CD4-positive, alpha-beta T cell treated with Interleukin-6 for 4 hours (primary cell): ENCODE data around the gene ABHD14A.
"Not testable (repeated sequence)": the region's sequence is repeated elsewhere in the genome, so short reads cannot be mapped to it uniquely, and the experiment has no call there.

Experiments used
- DNase-seq: peaks from one replicate; pipeline ENCODE4 v3.0.0-alpha.2; 2020; ENCODE audit warnings: mixed read lengths

Gene ABHD14A

GRCh38 chr3:51974277-51974962 is 444 bp upstream of the ABHD14A start:
- peak; percentile 24 for DNase-seq

- DNase-seq, result peak; percentile 49
Measured at GRCh38 chr3:51975852-51976549, 1.1 kb downstream of the ABHD14A start.

DNA sequence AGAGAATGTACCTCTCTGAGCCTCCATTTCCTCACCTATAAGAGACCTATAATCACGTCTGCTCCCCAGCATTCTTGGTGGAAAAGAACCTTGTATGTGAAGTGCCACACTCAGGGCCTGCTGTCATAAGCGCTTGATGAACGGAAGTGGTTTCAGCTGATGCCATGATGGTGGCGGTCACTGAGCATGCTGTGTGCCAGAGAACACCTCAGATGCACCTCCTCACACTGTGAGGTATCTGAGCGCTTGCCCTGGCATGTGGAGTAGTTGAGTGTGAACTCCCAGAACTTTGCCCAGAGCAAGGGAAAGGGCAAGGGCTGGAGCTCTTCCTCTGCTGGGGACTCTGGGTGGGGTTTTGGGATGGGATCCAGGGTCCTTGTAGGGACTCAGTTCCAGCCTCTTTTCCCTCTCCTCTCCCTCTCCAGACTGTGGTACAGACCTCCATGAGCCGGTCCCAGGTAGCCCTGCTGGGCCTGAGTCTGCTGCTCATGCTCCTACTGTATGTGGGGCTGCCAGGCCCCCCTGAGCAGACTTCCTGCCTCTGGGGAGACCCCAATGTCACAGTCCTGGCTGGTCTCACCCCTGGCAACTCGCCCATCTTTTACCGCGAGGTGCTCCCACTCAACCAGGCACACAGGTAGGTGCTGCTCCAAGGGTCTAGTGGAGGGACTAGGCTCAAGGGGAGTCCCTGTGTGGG is 2.7 kb downstream of the ABHD14A start:
- DNase-seq, result peak; percentile 46

- no peak for DNase-seq
Measured at GRCh38 chr3:51978143-51978502, 3.3 kb downstream of the ABHD14A start.

- no peak for DNase-seq
Measured at GRCh38 chr3:51980253-51980652, 5.4 kb downstream of the ABHD14A start.

DNA sequence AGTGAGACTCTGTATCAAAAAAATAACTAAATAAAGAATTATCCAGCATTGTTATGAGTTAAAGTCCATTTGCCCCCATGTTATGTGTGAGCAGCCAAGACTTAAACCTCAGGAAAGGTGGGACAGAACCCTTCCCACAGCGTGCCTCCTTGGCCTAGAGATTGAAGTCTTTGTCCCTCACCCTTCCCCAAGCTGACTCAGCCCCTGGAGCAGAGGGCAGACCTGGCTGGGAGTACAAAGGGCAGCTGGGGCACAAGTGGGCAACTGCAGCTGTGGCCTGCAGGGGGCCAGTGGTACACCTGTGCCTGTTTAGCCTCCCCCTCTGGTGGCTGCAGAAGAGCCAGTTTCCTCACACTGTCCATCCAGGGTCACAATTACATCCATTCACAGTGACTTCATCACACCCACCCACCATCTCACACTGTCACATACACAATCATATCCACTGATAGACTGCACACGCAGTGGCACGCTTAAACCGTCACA is 7.5 kb downstream of the ABHD14A start:
- DNase-seq, result peak; percentile 28

DNA sequence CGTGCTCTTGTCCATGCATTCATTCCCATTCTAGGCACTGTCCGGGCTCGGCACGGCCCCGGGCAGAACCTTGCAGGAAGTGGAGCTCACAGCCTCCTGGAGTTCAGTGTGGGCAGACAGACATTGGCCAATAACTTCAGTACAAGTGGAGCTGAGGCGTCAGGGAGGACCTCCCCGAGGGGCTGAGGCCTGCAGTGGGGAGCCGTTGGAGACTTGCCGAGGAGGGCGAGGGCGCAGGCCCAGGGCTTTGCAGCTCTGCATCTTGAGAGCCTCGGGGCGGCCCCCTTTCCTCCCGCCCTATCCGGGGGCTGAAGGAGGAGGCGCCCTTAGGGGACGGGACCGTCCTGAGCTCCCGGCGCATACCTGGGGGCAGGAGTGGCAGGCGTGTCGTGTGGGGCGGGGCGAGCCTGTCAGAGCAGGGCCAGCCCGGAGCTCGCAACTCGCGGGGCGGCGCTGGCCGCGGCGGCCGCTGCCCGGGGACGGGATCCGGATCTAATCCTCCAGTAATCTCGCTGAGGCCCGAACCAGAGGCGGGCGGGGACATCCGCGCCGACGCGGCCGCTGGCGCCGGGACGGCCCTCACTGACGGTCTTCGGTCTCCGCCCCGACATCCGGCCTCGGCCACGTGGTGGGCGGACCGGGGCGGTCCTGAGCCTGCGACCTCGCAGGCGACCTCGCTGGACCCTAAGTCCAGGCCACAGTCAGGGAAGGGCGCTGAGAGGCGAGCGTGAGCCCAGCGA is 8.1 kb downstream of the ABHD14A start, which contains the start of gene ACY1:
ACY1 (plus strand) TSS at position 698 of the 740 bp plus-strand sequence. CDS start 530 bp downstream, outside the sequence.
- peak; percentile 76 for DNase-seq

- DNase-seq, result no peak
Measured at GRCh38 chr3:51983578-51984268, 8.9 kb downstream of the ABHD14A start.

DNA sequence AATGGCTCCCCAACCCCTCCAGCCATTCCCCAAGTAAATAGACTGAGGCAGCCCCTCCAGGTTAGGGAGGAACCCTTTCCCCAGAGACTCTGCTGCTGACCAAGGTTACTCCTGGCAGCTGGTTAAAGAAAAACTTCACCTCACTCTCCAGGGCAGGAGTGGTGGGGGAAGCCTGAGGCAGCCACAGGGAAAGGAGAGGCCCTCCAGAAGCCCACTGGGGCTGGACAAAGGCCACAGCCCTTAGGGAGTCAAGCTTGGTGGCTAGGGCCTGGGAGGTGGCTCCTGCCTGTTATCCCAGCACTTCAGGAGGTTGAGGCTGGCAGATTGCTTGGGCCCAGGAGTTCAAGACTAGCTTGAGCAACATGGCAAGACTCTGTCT is 9.4 kb downstream of the ABHD14A start:
- no peak for DNase-seq

DNA sequence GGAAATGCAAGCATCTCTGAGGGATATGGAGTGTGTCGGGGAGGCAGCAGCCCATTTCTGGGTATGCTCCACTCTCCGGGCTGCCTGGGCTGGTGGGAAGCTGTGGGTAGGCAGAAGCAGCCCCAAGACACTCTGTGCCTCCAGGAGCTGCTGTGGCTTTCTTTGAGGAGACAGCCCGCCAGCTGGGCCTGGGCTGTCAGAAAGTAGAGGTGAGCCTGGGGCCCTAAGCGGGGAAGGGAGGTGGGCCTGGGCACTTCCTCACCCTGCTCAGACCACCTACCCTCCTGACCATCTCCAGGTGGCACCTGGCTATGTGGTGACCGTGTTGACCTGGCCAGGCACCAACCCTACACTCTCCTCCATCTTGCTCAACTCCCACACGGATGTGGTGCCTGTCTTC is 10.2 kb downstream of the ABHD14A start:
- DNase-seq, result no peak

- DNase-seq, result no peak
Measured at GRCh38 chr3:51986010-51986947, 11.4 kb downstream of the ABHD14A start.

DNA sequence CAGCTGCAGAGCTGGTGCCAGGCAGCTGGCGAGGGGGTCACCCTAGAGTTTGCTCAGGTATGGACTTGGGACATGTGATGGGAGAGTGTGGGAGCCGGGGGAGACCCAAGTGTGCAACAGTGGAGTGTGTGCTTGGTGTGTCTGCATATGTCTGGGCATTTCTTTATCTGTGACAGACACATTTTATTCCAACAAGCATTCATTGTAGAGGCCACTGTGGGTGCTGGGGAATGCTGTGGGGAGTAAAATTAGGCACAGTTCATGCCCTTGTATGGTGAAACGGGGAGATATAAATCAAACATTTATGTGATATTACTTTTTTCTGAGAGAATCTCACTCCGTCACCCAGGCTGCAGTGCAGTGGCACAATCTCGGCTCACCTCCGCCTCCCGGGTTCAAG is 12.7 kb downstream of the ABHD14A start:
- no peak for DNase-seq

DNA sequence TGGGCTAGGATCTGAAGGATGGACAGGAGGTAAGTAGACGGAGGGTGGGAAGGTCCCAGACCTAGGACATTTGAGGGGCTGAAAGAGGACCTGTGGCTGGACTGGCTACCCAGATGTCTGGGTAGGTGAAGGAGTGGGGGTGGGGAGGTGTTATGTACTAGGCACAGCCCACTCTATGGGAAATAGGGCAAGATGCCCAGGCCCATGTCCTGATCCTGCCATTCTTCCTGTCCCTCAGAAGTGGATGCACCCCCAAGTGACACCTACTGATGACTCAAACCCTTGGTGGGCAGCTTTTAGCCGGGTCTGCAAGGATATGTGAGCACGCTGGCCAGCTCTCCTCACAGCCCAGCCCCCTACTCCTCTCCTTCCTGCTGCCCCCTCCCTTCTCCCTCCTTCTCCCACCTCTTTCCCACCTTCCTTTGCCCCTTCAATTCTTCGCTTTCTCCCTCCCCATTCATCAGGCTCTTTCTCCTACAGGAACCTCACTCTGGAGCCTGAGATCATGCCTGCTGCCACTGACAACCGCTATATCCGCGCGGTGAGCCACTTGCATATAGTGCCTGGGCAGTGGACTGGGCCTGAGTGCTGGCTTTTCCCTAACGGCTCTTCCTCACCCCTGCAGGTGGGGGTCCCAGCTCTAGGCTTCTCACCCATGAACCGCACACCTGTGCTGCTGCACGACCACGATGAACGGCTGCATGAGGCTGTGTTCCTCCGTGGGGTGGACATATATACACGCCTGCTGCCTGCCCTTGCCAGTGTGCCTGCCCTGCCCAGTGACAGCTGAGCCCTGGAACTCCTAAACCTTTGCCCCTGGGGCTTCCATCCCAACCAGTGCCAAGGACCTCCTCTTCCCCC is 13.7 kb downstream of the ABHD14A start:
- no peak for DNase-seq

DNA sequence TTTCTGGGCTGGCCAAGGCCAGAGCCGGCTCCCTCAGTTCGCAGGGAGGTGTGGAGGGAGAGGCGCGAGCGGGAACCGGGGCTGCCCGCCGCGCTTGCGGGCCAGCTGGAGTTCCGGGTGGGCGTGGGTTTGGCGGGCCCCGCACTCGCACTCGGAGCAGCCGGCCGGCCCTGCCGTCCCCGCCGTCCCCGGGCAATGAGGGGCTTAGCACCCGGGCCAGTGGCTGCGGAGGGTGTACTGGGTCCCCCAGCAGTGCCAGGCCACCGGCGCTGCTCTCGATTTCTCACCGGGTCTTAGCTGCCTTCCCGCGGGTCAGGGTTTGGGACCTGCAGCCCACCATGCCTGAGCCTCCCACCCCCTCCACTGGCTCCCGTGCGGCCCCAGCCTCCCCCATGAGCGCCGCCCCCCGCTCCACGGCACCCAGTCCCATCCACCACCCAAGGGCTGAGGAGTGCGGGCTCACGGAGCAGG is 15.7 kb downstream of the ABHD14A start:
- DNase-seq, result not testable (repeated sequence)

- no peak for DNase-seq
Measured at GRCh38 chr3:51992017-51992682, 17.3 kb downstream of the ABHD14A start.

DNA sequence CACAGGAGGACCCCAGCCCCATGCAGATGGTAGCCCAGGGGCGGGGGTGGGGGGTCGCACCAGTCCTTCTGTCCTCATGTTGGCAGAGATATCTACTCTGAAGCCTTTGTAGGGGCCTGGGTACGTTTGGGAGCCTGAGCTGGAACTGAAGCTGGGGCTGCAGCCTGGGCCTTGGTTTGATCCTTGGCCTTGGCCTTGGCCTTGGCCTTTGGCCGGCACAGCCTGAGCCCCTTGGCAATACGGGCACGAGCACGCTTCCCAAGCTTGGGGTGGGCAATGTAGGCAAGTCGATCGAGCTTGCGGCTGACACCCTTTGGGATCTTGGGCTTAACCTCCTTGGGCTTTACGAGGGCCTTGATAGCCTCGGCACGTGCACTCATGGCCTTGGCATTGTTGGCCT is 18.8 kb downstream of the ABHD14A start:
- DNase-seq, result not testable (repeated sequence)

DNA sequence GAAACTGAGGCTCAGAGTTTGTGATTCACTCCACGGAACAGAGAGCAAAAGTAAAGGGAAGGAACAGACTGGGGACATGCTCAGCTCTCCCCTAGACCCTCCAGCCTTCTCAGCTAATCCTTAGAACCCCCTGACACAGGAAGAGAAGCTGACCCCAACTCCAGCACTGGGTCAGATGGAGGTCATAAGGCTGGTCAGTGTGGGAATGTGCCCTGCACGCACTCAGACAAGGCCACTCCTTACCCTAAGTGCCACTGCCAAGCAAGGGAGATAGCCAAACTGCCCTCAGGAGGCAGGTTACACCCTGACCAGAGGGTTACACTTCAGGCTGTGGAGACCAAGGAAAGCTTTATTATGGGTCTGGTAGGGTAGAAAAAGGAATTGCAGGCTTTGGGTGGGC is 19.7 kb downstream of the ABHD14A start:
- no peak for DNase-seq

GRCh38 chr3:51995346-51996163 is 20.7 kb downstream of the ABHD14A start, which contains the start of gene RPL29:
RPL29 (minus strand) TSS chr3:51995895; CDS start chr3:51995461, 434 bp downstream.
- DNase-seq, result peak; percentile 94
